Right atrium auricular region (tissue), 2 donors: ENCODE data around the gene SCARB1. TPM values are rescaled to one million over a fixed set of nuclear protein-coding genes. Genes with fewer than 3 reads are reported as not detected.

Source experiments
- DNase-seq: peaks from one replicate; pipeline ENCODE4 v3.0.0-alpha.2; 2019; ENCODE audit warnings: low spot score
- H3K27ac ChIP-seq, 2 donors: fragments of 200-600 bp; sonication (generic); 1 replicate in 1 of 2; 2 replicates in 1 of 2; pipeline ENCODE4 v1.5.1; 2016 to 2019
- H3K27me3 ChIP-seq, 2 donors: fragments of 200-600 bp; sonication (generic); one replicate each; pipeline versions ENCODE4 v1.5.1 to v1.6.0; 2017 to 2019
- H3K36me3 ChIP-seq: fragments of 200-600 bp; sonication (generic); one replicate; pipeline ENCODE4 v1.5.1; 2016
- H3K4me1 ChIP-seq, 2 donors: fragments of 200-600 bp; sonication (generic); one replicate each; pipeline versions ENCODE4 v1.5.1 to v1.6.0; 2017 to 2019
- H3K4me3 ChIP-seq, 2 donors: fragments of 200-600 bp; sonication (generic); 1 replicate in 1 of 2; 2 replicates in 1 of 2; pipeline ENCODE4 v1.5.1; 2017 to 2019; ENCODE audit warnings: mild to moderate bottlenecking in 1 of 2, moderate library complexity in 1 of 2
- H3K9me3 ChIP-seq, 2 donors: fragments of 200-600 bp; sonication (generic); one replicate each; pipeline ENCODE4 v1.5.1; 2019
- total RNA-seq, 2 donors: library from RNA; depleted of rRNA; stranded (reverse); fragments of >200 nt; gene quantifications; one replicate each; pipeline ENCODE4 v1.1.0, GENCODE V29; 2016
- TF ChIP-seq, protein P1 (sequence below), 2 donors: fragments of 200-600 bp; sonication (generic); IDR thresholded peaks; one replicate each; pipeline ENCODE4 v1.5.1; 2019; ENCODE audit warnings: antibody characterized with exemption in 2 of 2

Gene SCARB1
- total RNA-seq, 2 donors from 2014 or later, result 14.9 to 22.6 TPM

DNA sequence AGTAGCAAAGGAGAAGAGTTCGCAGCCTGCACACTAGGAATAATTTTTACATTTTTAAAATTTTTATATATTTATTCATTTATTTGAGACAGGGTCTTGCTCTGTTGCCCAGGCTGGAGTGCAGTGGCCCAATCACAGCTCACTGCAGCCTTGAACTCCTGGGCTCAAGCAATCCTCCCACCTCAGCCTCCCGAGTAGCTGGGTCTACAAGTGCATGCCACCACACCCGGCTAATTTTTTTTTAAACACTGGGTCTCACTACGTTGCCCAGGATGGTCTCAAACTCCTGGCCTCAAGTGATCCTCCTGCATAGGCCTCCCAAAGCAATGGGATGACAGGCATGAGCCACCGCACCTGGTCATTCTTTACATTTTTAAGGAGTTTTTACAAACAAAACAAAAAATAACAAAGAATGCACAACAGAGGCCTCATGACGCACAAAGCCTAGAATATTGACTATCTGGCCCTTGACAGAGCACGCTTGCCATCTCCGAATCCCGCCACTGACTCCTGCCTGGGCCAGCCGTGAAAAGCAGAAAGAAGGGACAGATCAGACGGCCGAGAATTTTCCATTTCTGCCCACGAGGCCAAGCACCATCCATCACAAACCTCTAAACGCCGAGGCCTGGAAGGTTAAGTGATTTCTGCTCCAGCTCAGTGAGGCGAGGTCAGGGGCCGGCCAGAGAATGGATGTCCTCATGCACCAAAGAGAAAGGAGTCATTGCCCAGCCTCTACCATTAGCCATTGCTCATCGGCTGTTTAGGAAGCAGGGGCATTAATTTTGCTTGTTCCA is 120.0 kb downstream of the SCARB1 start:
- Histone ChIP-seq H3K4me1 (peaks cover 6 to 28% of the 10 kb centered on the region in 2 donors), H3K9me3 (no peaks in the 10 kb centered on the region), H3K27me3 (no peaks in the 10 kb centered on the region), H3K27ac (peak overlapping the region; percentile 52 to 91), H3K36me3 (no peaks in the 10 kb centered on the region), H3K4me3 (no peak overlapping the region)
- no peak for DNase-seq
- TF ChIP-seq, protein P1, sequence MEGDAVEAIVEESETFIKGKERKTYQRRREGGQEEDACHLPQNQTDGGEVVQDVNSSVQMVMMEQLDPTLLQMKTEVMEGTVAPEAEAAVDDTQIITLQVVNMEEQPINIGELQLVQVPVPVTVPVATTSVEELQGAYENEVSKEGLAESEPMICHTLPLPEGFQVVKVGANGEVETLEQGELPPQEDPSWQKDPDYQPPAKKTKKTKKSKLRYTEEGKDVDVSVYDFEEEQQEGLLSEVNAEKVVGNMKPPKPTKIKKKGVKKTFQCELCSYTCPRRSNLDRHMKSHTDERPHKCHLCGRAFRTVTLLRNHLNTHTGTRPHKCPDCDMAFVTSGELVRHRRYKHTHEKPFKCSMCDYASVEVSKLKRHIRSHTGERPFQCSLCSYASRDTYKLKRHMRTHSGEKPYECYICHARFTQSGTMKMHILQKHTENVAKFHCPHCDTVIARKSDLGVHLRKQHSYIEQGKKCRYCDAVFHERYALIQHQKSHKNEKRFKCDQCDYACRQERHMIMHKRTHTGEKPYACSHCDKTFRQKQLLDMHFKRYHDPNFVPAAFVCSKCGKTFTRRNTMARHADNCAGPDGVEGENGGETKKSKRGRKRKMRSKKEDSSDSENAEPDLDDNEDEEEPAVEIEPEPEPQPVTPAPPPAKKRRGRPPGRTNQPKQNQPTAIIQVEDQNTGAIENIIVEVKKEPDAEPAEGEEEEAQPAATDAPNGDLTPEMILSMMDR (IDR thresholded peaks at IDR 0.05), result no peak

DNA sequence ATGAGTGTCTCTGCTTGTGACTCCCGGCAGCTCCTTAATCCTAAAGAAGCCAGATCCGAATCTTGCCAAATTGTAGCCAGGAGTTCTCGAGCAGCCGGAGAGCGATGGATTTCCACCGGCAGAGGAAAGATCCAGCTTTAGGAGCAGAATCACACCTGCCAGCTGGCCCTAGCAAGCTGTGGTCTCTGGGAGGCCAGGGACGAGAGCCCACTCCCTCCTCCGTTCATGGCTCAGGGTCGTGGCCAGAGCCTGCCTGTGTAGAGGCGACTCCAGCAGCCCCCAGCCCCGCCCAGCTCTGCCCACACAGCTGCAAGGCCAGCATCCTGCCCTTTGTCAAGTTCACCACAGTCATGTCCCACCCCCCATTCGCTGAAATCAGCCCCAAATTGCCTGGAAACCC is 121.0 kb downstream of the SCARB1 start:
- Histone ChIP-seq H3K9me3 (no peaks in the 10 kb centered on the region), H3K4me1 (peaks cover 6 to 28% of the 10 kb centered on the region in 2 donors)
- no peak for DNase-seq

DNA sequence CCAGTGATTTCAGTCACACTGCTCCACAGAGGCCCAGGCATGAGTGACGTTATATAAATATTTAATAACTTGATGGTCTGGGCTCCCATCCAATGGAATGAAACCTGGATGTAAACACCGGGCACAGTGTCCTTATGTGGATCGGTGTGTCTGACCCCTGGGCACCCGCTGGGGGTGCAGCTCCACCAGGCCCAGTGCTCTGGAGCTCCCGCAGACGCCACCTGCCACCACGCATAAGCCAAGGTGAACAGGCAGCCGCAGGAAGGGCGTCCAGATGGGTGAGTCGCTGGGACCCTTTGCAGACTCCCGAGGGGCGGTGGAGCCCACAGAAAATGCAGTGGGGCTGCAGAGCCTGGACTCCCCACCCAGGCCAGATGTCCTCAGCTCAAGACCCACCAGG is 121.6 kb downstream of the SCARB1 start:
- TF ChIP-seq, protein P1 (IDR thresholded peaks at IDR 0.05), result no peak
- DNase-seq, result no peak
- H3K36me3 ChIP-seq, result no peaks in the 10 kb centered on the region
- H3K27me3 ChIP-seq, result no peaks in the 10 kb centered on the region
- H3K9me3 ChIP-seq, result no peaks in the 10 kb centered on the region
- H3K27ac ChIP-seq, result peak overlapping the region; percentile 1 to 19
- H3K4me1 ChIP-seq, result peaks cover 6 to 28% of the 10 kb centered on the region in 2 donors
- H3K4me3 ChIP-seq, result no peak overlapping the region

More for the DNA sequence above, 121.0 kb downstream of the SCARB1 start:
- Histone ChIP-seq H3K4me3 (no peak overlapping the region), H3K27ac (peak overlapping the region; percentile 1 to 19), H3K27me3 (no peaks in the 10 kb centered on the region), H3K36me3 (no peaks in the 10 kb centered on the region)
- TF ChIP-seq, protein P1 (IDR thresholded peaks at IDR 0.05), result no peak

GRCh38 chr12:124741211-124741610 is 122.5 kb downstream of the SCARB1 start:
- TF ChIP-seq, protein P1 (IDR thresholded peaks at IDR 0.05), result no peak
- peak overlapping the region in 1 of 2 donors; percentile 34 for H3K27ac ChIP-seq
- H3K4me3 ChIP-seq, result no peak overlapping the region
- no peak for DNase-seq
- no peaks in the 10 kb centered on the region for H3K9me3 ChIP-seq
- H3K36me3 ChIP-seq, result no peaks in the 10 kb centered on the region
- no peaks in the 10 kb centered on the region for H3K27me3 ChIP-seq
- H3K4me1 ChIP-seq, result peaks cover 2 to 20% of the 10 kb centered on the region in 2 donors

GRCh38 chr12:124740691-124741137 is 123.0 kb downstream of the SCARB1 start:
- TF ChIP-seq, protein P1 (IDR thresholded peaks at IDR 0.05), result peak in 1 of 2 donors; percentile 12
- no peaks in the 10 kb centered on the region for H3K9me3 ChIP-seq
- H3K27me3 ChIP-seq, result no peaks in the 10 kb centered on the region
- H3K36me3 ChIP-seq, result no peaks in the 10 kb centered on the region
- peak overlapping the region in 1 of 2 donors; percentile 34 for H3K27ac ChIP-seq
- H3K4me3 ChIP-seq, result no peak overlapping the region
- DNase-seq, result no peak
- peaks cover 0 to 15% of the 10 kb centered on the region in 2 donors for H3K4me1 ChIP-seq
